Measurements from ENCODE around the gene RNU7-1. TPM values are rescaled to one million over a fixed set of nuclear protein-coding genes. Genes with fewer than 3 reads are reported as not detected.

The RNU7-1 gene
- polyA plus RNA-seq, 2 of the 4 experiments (the other 2 are of a cell fraction): not detected

GRCh38 chr12:6959805-6960592 is 16.4 kb downstream of the RNU7-1 start:
- ChIA-PET POLR2A (interaction anchor here (0.6 to 9.0 kb wide), 4 partner anchors 15 to 976 kb away, joined by 4 to 174 read pairs (median 5); partner anchors contain the start of genes C12orf57 and RNU7-1), CTCF (interaction anchor here (1.4 to 11.2 kb wide), 9 partner anchors 8 to 98 kb away, joined by 4 to 354 read pairs (median 24); partner anchors contain the start of genes C12orf57, PTPN6, RNU7-1 and SPSB2)
- Histone ChIP-seq H3K4me1 (peaks cover 29% of the 10 kb centered on the region), H3K27ac (no peak overlapping the region; a peak in 1 of 6 replicates), H3K4me3 (no peak overlapping the region), H3K9me3 (no peaks in the 10 kb centered on the region), H3K4me2 (no peak overlapping the region)
- 89% methylated on average over 17 of the region's 26 CpGs for WGBS (ENCODE audit: missing lambda C conversion rate)
- no peak for TF ChIP-seq PBX3 (IDR thresholded peaks at IDR 0.05)
- TF ChIP-seq CHD2 (IDR thresholded peaks at IDR 0.05; ENCODE audit: low read length, partially characterized antibody): no peak
- no peak for TF ChIP-seq MAX (IDR thresholded peaks at IDR 0.05)
- TF ChIP-seq KDM5A (IDR thresholded peaks at IDR 0.05): no peak
- TF ChIP-seq HOXB5 (CRISPR knock-in tag; IDR thresholded peaks at IDR 0.05): no peak
- no peak for TF ChIP-seq NR3C1 (IDR thresholded peaks at IDR 0.05)
- TF ChIP-seq HMGXB4 (CRISPR knock-in tag; IDR thresholded peaks at IDR 0.05; ENCODE audit: borderline replicate concordance): no peak
- TF ChIP-seq HEYL (CRISPR knock-in tag; IDR thresholded peaks at IDR 0.05): no peak
- TF ChIP-seq CEBPB (IDR thresholded peaks at IDR 0.05): no peak
- no peak for TF ChIP-seq RNF2 (IDR thresholded peaks at IDR 0.05; ENCODE audit: borderline replicate concordance, low read depth)
- TF ChIP-seq E2F6 (IDR thresholded peaks at IDR 0.05; ENCODE audit: borderline replicate concordance, low read depth): no peak
- no peak for TF ChIP-seq RFX5 (IDR thresholded peaks at IDR 0.05)
- TF ChIP-seq, protein P1, sequence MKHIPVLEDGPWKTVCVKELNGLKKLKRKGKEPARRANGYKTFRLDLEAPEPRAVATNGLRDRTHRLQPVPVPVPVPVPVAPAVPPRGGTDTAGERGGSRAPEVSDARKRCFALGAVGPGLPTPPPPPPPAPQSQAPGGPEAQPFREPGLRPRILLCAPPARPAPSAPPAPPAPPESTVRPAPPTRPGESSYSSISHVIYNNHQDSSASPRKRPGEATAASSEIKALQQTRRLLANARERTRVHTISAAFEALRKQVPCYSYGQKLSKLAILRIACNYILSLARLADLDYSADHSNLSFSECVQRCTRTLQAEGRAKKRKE (CRISPR knock-in tag; IDR thresholded peaks at IDR 0.05; ENCODE audit: low read depth): no peak
- TF ChIP-seq RARB (CRISPR knock-in tag; IDR thresholded peaks at IDR 0.05): no peak
- no peak for TF ChIP-seq CBX2 (IDR thresholded peaks at IDR 0.05; ENCODE audit: borderline replicate concordance, low read depth)
- no peak for TF ChIP-seq TFCP2L1 (CRISPR knock-in tag; IDR thresholded peaks at IDR 0.05)
- no peak for TF ChIP-seq FOXS1 (CRISPR knock-in tag; IDR thresholded peaks at IDR 0.05)
- FAIRE-seq: no peak
- no peak for DNase-seq (ENCODE audit: low read depth in 1 of 2, low spot score in 1 of 2)
- ATAC-seq: no peak

DNA sequence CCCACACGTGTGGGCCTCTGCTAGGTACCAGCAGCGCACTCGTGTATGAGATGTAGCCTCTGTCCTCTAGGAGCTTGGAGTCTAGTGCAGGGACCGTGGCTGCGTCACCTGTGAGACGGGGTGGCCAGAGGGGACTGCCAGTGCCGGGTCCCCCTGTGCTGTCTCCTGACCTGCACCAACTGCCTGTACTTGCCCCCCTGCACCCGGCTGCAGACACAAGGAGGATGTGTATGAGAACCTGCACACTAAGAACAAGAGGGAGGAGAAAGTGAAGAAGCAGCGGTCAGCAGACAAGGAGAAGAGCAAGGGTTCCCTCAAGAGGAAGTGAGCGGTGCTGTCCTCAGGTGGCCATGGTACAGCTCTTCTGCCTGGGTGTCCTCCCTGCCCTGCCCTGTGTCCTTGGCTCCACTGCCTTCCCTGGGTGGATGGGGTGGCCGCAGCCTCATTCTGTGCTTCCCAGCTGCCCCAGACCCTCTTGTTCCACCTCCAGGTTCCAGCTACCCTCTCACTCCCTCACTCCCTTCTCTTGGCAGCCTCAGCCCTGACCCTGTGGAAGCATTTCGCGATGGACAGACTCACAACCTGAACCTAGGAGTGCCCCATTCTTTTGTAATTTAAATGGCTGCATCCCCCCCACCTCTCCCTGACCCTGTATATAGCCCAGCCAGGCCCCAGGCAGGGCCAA is 17.1 kb downstream of the RNU7-1 start:
- H3K4me3 ChIP-seq: no peak overlapping the region
- 93% methylated on average over 12 of the region's 13 CpGs for WGBS (ENCODE audit: missing lambda C conversion rate)
- FAIRE-seq (no peak), DNase-seq (ENCODE audit: low read depth in 1 of 2, low spot score in 1 of 2) (peak in 1 of 2 experiments; percentile 72), ATAC-seq (peak; percentile 25 to 43; a peak in 4 of 6 replicates)
- ChIA-PET CTCF (interaction anchor here (0.9 to 11.2 kb wide), 15 partner anchors 8 to 207 kb away, joined by 3 to 354 read pairs (median 5); partner anchors contain the start of genes C12orf57, PTPN6, RNU7-1 and SPSB2), POLR2A (interaction anchor here (0.6 to 9.0 kb wide), 8 partner anchors 8 to 976 kb away, joined by 3 to 174 read pairs (median 4); partner anchors contain the start of genes C12orf57, COPS7A, EMG1 and PHB2)
- no peak for TF ChIP-seq HEYL (CRISPR knock-in tag; IDR thresholded peaks at IDR 0.05)
- TF ChIP-seq POLR2AphosphoS2 (conservative IDR thresholded peaks at IDR 0.05; ENCODE audit: low read length): no peak
- TF ChIP-seq SMC3 (IDR thresholded peaks at IDR 0.05): 0 out of 3 replicates have a peak, but pooled peaks have one; percentile 5
- TF ChIP-seq RAD21 (conservative IDR thresholded peaks at IDR 0.05 in 1 of 2, IDR thresholded peaks at IDR 0.05 in 1 of 2): peak in 1 of 2 experiments; percentile 59; a peak in 3 of 5 replicates
- TF ChIP-seq ELK1 (IDR thresholded peaks at IDR 0.05; ENCODE audit: low read depth, low read length): no peak
- TF ChIP-seq BHLHE40 (IDR thresholded peaks at IDR 0.05; ENCODE audit: low read depth, low read length): no peak
- H3K4me1 ChIP-seq: peaks cover 36% of the 10 kb centered on the region
- peak overlapping the region; percentile 59 for H3K4me2 ChIP-seq
- peak overlapping the region; percentile 89 to 99 for H3K27ac ChIP-seq
- H3K9me3 ChIP-seq: no peaks in the 10 kb centered on the region

Measured in A549 (cell line).